ENCODE data around the gene PYM1. TPM values are rescaled to one million over a fixed set of nuclear protein-coding genes. Genes with fewer than 3 reads are reported as not detected.

Gene PYM1
- 42.0 and 55.8 TPM in 2 replicates for total RNA-seq (2014; rRNA removed; shearing (Covaris generic))

DNA sequence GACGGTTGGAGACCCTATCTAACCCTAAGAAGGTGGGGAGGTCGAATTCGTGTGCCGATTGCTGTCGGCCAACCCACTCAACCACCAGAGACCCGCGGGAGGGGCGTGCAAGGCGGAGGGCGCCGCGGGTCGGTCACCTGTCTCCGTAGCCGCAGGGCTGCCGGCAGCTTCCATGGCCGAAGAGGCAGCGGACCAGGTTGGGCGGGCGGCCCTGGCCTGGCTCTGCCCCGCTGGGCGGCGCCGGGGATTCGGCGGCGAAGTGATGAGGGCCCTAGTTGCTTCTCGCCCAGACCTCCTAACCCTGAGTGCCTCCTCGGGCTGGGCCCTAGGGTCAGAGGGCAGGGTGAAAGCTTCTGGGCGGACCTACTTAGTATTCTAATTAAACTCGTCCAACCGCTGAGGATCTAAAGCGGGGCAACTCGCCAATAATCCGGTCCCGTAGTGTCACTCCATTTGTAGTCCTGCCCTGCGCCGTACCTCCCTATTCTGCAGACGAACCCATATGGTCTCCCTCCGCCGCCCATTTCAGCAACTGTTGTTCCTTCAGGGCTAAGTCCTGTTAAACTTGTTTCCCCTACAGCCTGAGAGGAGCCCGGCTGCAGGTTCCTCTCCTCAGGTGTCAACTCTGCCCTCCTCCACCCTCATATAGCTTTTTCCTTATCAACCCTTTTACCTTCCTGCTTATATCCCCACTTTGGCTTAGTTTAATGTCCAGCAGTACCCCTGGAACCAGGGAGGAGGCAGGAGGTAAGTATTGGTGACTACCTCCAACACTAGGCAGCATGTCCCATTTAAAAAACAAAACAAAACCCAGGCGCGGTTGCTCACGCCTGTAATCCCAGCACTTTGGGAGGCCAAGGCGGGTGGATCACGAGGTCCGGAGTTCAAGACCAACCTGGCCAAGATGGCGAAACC, at the start of gene PYM1:
Gene PYM1 (minus strand): TSS at position 307 of the 915 bp plus-strand sequence. CDS start 133 bp downstream, at position 174.

DNA sequence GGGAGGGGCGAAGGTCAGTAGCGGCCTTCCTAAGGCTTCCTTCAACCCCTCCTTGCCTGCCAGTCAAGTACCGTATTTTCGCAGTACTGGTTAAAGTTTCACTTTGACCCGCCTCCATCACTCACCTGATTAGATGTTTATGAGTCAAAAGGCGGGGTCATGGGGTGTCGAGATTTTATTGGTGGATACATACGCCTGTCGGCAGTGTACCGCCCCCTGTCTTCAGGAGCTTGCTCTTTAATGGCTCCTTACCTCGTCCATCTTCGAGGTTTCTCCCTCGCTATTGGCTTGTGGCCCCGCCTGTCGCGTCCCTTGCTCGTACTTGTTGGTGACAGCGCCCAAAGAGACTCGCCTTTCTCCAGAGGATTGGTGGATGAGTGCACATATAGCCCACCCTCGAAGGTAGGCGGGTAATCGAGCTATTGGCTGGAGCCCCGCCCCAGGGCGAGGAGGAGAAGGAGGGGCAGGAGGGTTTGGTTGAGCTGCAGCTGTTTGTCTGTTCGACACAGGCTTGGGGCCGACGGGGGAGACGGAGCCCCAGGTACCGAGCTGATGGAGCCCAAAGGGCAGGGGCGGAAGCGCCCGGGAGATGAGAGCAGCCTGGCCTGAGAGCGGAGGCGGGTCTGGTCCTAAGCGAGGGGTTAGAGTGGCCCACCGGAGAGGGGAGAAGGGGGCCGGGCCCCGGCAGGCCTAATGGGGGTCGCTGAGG, 46.1 kb upstream of the PYM1 start, which contains the start of gene RAB5B:
Gene RAB5B (plus strand): TSS at position 480 of the 709 bp plus-strand sequence. CDS start 12,883 bp downstream, outside the sequence.

DNA sequence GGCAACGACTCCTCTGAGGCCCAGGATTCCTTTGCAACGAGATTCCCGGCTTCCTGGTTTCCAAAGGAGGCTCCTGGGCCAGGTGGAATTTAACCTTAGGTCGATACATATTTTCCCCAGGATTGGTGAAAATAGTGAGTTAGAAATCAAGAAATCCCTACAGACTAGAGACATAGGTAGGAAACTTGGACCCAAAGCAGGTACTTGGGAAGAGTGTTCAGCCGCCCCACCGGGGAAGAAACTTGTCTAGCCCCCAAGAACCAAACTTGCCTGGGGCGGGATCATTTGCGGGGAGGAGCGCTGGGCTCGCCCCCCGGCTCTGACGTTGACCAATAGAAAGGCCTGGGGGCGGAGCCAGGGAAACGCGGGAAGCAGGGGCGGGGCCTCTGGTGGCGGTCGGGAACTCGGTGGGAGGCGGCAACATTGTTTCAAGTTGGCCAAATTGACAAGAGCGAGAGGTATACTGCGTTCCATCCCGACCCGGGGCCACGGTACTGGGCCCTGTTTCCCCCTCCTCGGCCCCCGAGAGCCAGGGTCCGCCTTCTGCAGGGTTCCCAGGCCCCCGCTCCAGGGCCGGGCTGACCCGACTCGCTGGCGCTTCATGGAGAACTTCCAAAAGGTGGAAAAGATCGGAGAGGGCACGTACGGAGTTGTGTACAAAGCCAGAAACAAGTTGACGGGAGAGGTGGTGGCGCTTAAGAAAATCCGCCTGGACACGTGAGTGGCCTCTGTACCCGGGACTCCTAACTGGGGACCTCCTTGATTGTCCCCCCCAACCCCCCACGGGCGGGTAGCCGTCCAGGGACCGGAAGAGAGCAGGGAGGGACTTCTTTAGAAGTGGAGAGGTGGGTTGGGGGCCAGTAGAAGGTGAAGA, 39.0 kb upstream of the PYM1 start, which contains the start of gene CDK2:
Gene CDK2 (plus strand): TSS at position 423 of the 874 bp plus-strand sequence. CDS start 179 bp downstream, at position 602.

DNA sequence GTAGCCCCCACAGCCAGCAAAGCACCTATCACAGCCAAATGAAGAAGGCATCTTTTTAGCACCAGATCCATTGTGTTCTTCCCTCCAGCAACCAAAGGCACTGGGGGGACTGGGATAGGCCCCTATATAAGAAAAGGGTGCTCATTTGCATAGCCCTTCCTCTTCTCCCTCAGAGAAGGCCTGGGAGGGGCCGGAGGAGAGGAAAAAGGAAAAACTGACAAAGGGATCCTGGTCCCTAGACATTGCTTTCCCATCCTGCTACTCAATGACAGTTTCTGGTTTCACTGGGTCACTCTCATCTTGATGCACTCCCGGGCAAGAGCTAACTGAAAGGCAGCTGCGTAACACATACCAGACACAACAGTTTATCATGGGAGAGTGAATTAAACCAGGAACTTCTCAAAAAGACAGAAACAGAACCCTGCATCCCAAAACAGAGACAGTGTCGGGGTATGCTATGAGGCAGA, 38.3 kb upstream of the PYM1 start, which contains the start of gene PMEL:
Gene PMEL (minus strand): TSS at position 102 of the 467 bp plus-strand sequence. CDS start 31 bp downstream, at position 71.

DNA sequence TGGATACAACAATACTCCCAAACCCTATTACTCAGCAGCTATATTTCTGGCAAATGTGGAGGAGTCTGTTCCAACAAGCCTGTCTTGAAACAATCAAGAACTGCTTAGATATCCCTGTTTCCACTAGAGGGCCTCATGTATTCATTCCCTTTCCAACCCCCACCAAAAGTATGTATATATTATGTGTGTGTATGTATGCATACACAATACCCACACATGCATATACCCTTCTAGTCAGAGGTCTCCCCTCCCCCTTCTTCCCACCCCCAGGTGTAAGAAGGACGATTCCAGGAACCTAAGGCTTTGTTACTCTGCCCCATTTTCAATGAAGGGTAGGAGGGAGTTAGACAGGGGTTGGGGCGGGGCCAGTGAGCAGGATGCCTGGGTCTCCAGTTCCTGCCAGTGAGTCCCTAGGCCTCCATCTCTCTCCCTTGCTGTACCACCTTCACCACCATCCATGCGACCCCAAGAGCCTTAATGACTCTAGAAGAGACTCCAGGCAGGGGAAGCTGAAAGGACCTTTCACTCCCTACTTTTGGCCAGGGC, 3.1 kb upstream of the PYM1 start, which contains the start of gene DGKA:
Gene DGKA (plus strand): TSS at position 392 of the 546 bp plus-strand sequence. CDS start 5,342 bp downstream, outside the sequence.

Other genes with a start within 250 kb of the PYM1 start
- gene ITGA7, start 220.0 kb downstream of the PYM1 start, total RNA-seq (2014; rRNA removed; shearing (Covaris generic)) = 6.5 and 6.9 TPM in 2 replicates
- 218 and 226 TPM in 2 replicates for gene BLOC1S1, start 211.8 kb downstream of the PYM1 start, total RNA-seq (2014; rRNA removed; shearing (Covaris generic))
- 11.8 and 14.3 TPM in 2 replicates for gene RDH5, start 207.5 kb downstream of the PYM1 start, total RNA-seq (2014; rRNA removed; shearing (Covaris generic))
- gene CD63, start 198.9 kb downstream of the PYM1 start, total RNA-seq (2014; rRNA removed; shearing (Covaris generic)) = 883 and 969 TPM in 2 replicates
- gene GDF11, start 184.8 kb downstream of the PYM1 start, total RNA-seq (2014; rRNA removed; shearing (Covaris generic)) = 13.4 and 17.0 TPM in 2 replicates
- gene SARNP, start 110.2 kb downstream of the PYM1 start, total RNA-seq (2014; rRNA removed; shearing (Covaris generic)) = 155 and 176 TPM in 2 replicates
- gene ORMDL2, start 109.9 kb downstream of the PYM1 start, total RNA-seq (2014; rRNA removed; shearing (Covaris generic)) = 19.9 and 24.5 TPM in 2 replicates
- 47.0 and 47.4 TPM in 2 replicates for gene DNAJC14, start 98.3 kb downstream of the PYM1 start, total RNA-seq (2014; rRNA removed; shearing (Covaris generic))
- 2.0 and 3.9 TPM in 2 replicates for gene MMP19, start 85.0 kb downstream of the PYM1 start, total RNA-seq (2014; rRNA removed; shearing (Covaris generic))
- 29.5 and 33.4 TPM in 2 replicates for gene DGKA, start 3.3 kb upstream of the PYM1 start, total RNA-seq (2014; rRNA removed; shearing (Covaris generic))
- 1.0 and 1.5 TPM in 2 replicates for gene PMEL, start 38.1 kb upstream of the PYM1 start, total RNA-seq (2014; rRNA removed; shearing (Covaris generic))
- 98.9 and 102 TPM in 2 replicates for gene CDK2, start 38.9 kb upstream of the PYM1 start, total RNA-seq (2014; rRNA removed; shearing (Covaris generic))
- gene RAB5B, start 46.2 kb upstream of the PYM1 start, total RNA-seq (2014; rRNA removed; shearing (Covaris generic)) = 27.6 and 29.7 TPM in 2 replicates
- 12.9 and 14.9 TPM in 2 replicates for gene SUOX, start 69.4 kb upstream of the PYM1 start, total RNA-seq (2014; rRNA removed; shearing (Covaris generic))
- 1.7 and 1.8 TPM in 2 replicates for gene IKZF4, start 93.1 kb upstream of the PYM1 start, total RNA-seq (2014; rRNA removed; shearing (Covaris generic))
- 184 and 199 TPM in 2 replicates for gene RPS26, start 114.0 kb upstream of the PYM1 start, total RNA-seq (2014; rRNA removed; shearing (Covaris generic))
- 156 and 173 TPM in 2 replicates for gene ERBB3, start 152.3 kb upstream of the PYM1 start, total RNA-seq (2014; rRNA removed; shearing (Covaris generic))
- gene PA2G4, start 176.7 kb upstream of the PYM1 start, total RNA-seq (2014; rRNA removed; shearing (Covaris generic)) = 478 and 571 TPM in 2 replicates
- gene RPL41, start 188.7 kb upstream of the PYM1 start, total RNA-seq (2014; rRNA removed; shearing (Covaris generic)) = 7,110 and 8,345 TPM in 2 replicates
- gene ZC3H10, start 190.4 kb upstream of the PYM1 start, total RNA-seq (2014; rRNA removed; shearing (Covaris generic)) = 6.1 and 7.4 TPM in 2 replicates
- gene ESYT1, start 200.4 kb upstream of the PYM1 start, total RNA-seq (2014; rRNA removed; shearing (Covaris generic)) = 122 and 134 TPM in 2 replicates
- 192 and 196 TPM in 2 replicates for gene MYL6B, start 224.7 kb upstream of the PYM1 start, total RNA-seq (2014; rRNA removed; shearing (Covaris generic))
- 1,070 and 1,254 TPM in 2 replicates for gene MYL6, start 230.5 kb upstream of the PYM1 start, total RNA-seq (2014; rRNA removed; shearing (Covaris generic))